Adrenal gland (tissue), 12 donors: ENCODE measurements around the gene RALGAPA2. TPM values are rescaled to one million over a fixed set of nuclear protein-coding genes. Genes with fewer than 3 reads are reported as not detected.

Source experiments
- DNase-seq, 7 donors: peaks; one replicate each; pipeline ENCODE4 v3.0.0-alpha.2; 2019 to 2020
- H3K27ac ChIP-seq, 5 donors: fragments of 200-600 bp; sonication (generic) in 4 of 5; 1 replicate in 3 of 5; 2 replicates in 2 of 5; pipeline versions ENCODE4 v1.5.1 to v1.8.0; 2016 to 2020; ENCODE audit warnings: mild to moderate bottlenecking in 1 of 5
- H3K27me3 ChIP-seq: fragments of 200-600 bp; 2 replicates; pipeline ENCODE4 v1.8.0; 2021
- H3K36me3 ChIP-seq, 2 donors: fragments of 200-600 bp; replicated peaks in 1 of 2; 1 replicate in 1 of 2; 2 replicates in 1 of 2; pipeline versions ENCODE4 v1.5.1 to v1.8.0; 2018 to 2022
- H3K4me1 ChIP-seq, 2 donors: fragments of 200-600 bp; replicated peaks in 1 of 2; 1 replicate in 1 of 2; 2 replicates in 1 of 2; pipeline versions ENCODE4 v1.5.1 to v1.8.0; 2018 to 2021
- H3K4me3 ChIP-seq, 4 donors: fragments of 200-600 bp; sonication (generic) in 3 of 4; one replicate each; pipeline ENCODE4 v1.5.1; 2016 to 2018
- H3K9me3 ChIP-seq, 3 donors: fragments of 200-600 bp; sonication (generic) in 1 of 3; replicated peaks in 1 of 3; 1 replicate in 2 of 3; 2 replicates in 1 of 3; pipeline versions ENCODE4 v1.5.1 to v1.8.0; 2016 to 2021
- POLR2A ChIP-seq, 2 donors: fragments of 450-650 bp; IDR thresholded peaks; one replicate each; pipeline ENCODE4 v1.6.1; 2017; ENCODE audit warnings: antibody characterized with exemption in 2 of 2, mild to moderate bottlenecking in 2 of 2, moderate library complexity in 1 of 2
- WGBS, 4 donors: extraction: QIAGEN DNeasy Blood & Tissue Kit in 2 of 4; methylation state at CpG; one replicate each; pipeline versions ENCODE4 v1.1.5 to v1.1.7; 2013 to 2017; 5-methylcytosine and 5-hydroxymethylcytosine counted together
- intact Hi-C, 2 donors: fragments of 100-400 bp; cut with DNase I; formaldehyde crosslinking; loops; one replicate each; pipeline versions ENCODE4 v1.14.1 to v1.15.0; 2022 to 2023
- polyA plus RNA-seq, 3 donors: library from polyadenylated mRNA; stranded (reverse); fragments of 200-250 nt in 2 of 3; fragments of 350-450 nt in 1 of 3; fragmentation: Illumina TruSeq in 1 of 3; extraction: RNeasy Lipid Tissue Mini Kit (QIAGEN cat#74804) in 1 of 3; gene quantifications; one replicate each; pipeline ENCODE4 v1.2.3, GENCODE V29; 2013 to 2014
- total RNA-seq, 9 donors: library from RNA; depleted of rRNA in 4 of 9; stranded (reverse); fragments of >200 nt in 4 of 9; fragments of 120-200 nt in 1 of 9; fragmentation: NEBNext Ultra II Directional in 1 of 9; extraction: Animal tissue kit (Norgen Biotek cat#: 25700) in 1 of 9; gene quantifications; one replicate each; pipeline versions ENCODE4 v1.1.0 to v1.2.4, GENCODE V29; 2013 to 2023
- TF ChIP-seq, protein P1 (sequence below), 6 experiments: fragments of 450-650 bp in 4 of 6; fragments of 200-600 bp in 2 of 6; sonication (generic) in 1 of 6; IDR thresholded peaks; 1 replicate in 5 of 6; 2 replicates in 1 of 6; pipeline versions ENCODE4 v1.5.1 to v1.8.0; 2016 to 2021; ENCODE audit warnings: antibody characterized with exemption in 6 of 6, mild to moderate bottlenecking in 2 of 6, moderate library complexity in 1 of 6
- donor health status: healthy with polysubstance abuse.
- donor health status: Bipolar disorder and iron deficiency.
- donor health status: DM: yes; HTN: yes; CAD: no.
- donor health status: DM: no; HTN: no; CAD: no.
- donor health status: DM: no; HTN: no; CAD: no.
- donor health status: DM: yes; HTN: yes; CAD: no.

Gene RALGAPA2
- total and polyA plus RNA-seq, 12 donors = 3.7 to 39.6 (median 20.7) TPM

DNA sequence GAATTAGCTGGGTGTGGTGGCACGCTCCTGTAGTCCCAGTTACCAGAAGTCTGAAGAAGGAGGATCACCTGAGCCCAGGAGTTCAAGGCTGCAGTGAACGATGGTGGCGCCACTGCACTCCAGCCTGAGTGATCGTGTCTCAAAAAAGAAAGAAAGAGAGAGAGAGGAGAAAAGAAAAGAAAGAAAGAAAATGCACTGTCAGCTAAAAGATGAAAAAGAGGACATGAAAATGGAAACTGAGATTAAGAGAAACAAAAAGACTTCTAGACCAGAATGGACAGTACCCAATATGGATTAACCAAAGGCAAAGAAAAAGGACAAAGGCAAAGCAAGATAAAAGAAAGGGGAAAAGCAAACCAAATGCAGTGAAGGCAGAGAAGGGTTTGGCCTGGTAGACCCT, 9.0 kb upstream of the RALGAPA2 start:
- Histone ChIP-seq H3K4me3 (no peak overlapping the region), H3K9me3 (no peaks in the 10 kb centered on the region), H3K27ac (no peak overlapping the region), H3K36me3 (no peaks in the 10 kb centered on the region), H3K27me3 (no peaks in the 10 kb centered on the region), H3K4me1 (no peaks in the 10 kb centered on the region)
- intact Hi-C loops = loop anchor here in 1 of 2 donors (10.0 kb wide), 1 partner anchor 103 kb away; no protein-coding TSS in a partner anchor
- TF ChIP-seq, protein P1, sequence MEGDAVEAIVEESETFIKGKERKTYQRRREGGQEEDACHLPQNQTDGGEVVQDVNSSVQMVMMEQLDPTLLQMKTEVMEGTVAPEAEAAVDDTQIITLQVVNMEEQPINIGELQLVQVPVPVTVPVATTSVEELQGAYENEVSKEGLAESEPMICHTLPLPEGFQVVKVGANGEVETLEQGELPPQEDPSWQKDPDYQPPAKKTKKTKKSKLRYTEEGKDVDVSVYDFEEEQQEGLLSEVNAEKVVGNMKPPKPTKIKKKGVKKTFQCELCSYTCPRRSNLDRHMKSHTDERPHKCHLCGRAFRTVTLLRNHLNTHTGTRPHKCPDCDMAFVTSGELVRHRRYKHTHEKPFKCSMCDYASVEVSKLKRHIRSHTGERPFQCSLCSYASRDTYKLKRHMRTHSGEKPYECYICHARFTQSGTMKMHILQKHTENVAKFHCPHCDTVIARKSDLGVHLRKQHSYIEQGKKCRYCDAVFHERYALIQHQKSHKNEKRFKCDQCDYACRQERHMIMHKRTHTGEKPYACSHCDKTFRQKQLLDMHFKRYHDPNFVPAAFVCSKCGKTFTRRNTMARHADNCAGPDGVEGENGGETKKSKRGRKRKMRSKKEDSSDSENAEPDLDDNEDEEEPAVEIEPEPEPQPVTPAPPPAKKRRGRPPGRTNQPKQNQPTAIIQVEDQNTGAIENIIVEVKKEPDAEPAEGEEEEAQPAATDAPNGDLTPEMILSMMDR (IDR thresholded peaks at IDR 0.05) = no peak
- no peak for TF ChIP-seq POLR2A (IDR thresholded peaks at IDR 0.05)
- 85 to 88% (median 86%) methylated on average over 4 of the region's 4 CpGs for WGBS, 4 donors
- no peak for DNase-seq

DNA sequence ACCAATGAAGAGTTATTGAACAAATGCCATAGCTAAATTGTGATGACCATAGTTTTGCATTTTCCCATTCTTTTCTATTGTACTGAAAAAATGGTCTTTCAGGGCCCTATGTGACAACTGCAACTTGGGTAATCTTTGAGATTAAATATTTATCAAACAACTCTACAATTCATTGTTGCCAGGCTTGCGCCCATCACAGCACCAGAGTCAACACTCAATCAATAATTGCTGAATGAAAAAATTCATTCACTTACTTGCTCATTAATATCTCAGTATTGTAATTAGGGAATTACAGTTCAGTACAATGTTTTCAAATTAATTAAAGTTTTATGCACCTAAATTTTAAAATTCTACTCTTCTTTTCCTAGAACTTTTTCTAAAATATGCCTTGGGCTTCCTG, 7.7 kb upstream of the RALGAPA2 start:
- H3K27ac ChIP-seq = no peak overlapping the region
- WGBS, 4 donors = 94 to 100% (median 96%) methylated on average over 1 of the region's 1 CpG
- TF ChIP-seq POLR2A (IDR thresholded peaks at IDR 0.05) = no peak
- TF ChIP-seq, protein P1 (IDR thresholded peaks at IDR 0.05) = no peak
- no peaks in the 10 kb centered on the region for H3K4me1 ChIP-seq
- no peaks in the 10 kb centered on the region for H3K36me3 ChIP-seq
- H3K27me3 ChIP-seq = no peaks in the 10 kb centered on the region
- DNase-seq = no peak
- H3K9me3 ChIP-seq = no peaks in the 10 kb centered on the region
- H3K4me3 ChIP-seq = no peak overlapping the region
- intact Hi-C loops = loop anchor here in 1 of 2 donors (10.0 kb wide), 1 partner anchor 105 kb away; no protein-coding TSS in a partner anchor

DNA sequence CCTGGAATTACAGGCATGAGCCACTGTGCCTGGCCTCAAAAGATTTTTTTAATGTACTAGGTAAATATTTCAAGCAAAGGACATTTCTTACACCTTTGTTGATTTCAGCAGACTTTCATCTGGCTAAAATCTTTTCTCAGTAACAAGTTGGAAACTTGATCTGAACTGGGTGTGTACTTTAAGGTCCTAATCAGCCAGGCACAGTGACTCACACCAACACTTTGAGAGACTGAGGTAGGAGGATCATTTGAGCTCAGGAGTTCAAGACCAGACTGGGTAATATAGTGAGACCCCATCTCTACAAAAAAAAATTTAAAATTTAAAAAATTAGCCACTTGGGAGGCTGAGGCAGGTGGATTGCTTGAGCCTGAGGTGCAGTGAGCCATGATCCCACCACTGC, 7.0 kb upstream of the RALGAPA2 start:
- Histone ChIP-seq H3K4me3 (no peak overlapping the region), H3K9me3 (no peaks in the 10 kb centered on the region), H3K4me1 (no peaks in the 10 kb centered on the region), H3K27ac (no peak overlapping the region), H3K27me3 (no peaks in the 10 kb centered on the region), H3K36me3 (no peaks in the 10 kb centered on the region)
- no peak for DNase-seq
- intact Hi-C loops = loop anchor here in 1 of 2 donors (10.0 kb wide), 1 partner anchor 65 kb away; no protein-coding TSS in a partner anchor
- TF ChIP-seq POLR2A (IDR thresholded peaks at IDR 0.05) = no peak
- TF ChIP-seq, protein P1 (IDR thresholded peaks at IDR 0.05) = no peak

DNA sequence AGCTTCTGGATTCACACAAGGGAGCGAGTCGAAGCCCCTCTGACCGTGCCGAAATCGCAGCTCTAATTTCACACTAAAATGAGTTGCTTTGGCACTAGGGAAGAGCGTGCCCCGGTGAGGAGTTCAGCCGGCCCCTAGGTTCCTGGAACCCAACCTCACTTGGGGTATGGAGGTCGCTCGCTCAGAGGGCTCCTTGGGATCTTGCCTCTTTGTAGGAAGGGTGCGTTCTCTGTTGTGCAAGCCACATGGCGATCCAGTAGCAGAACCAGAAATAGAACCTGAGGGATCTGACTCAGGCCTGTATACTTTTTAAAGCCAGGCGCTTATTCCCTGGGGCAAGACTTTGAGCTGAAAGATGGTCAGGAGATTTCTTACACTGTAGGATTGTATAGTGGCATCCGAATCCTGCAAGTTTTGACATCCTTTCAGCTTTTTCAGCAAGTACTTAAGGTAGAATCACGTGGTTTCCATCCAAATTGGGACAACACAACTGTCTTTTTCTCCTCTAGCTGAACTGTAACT, 861 bp upstream of the RALGAPA2 start:
- TF ChIP-seq, protein P1 (IDR thresholded peaks at IDR 0.05) = no peak
- TF ChIP-seq POLR2A (IDR thresholded peaks at IDR 0.05) = no peak
- Histone ChIP-seq H3K9me3 (no peaks in the 10 kb centered on the region), H3K4me1 (peaks cover 19 to 27% of the 10 kb centered on the region in 2 donors), H3K36me3 (no peaks in the 10 kb centered on the region), H3K4me3 (peak overlapping the region in 2 of 4 donors; percentile 89 to 97), H3K27ac (peak overlapping the region in 4 of 5 donors; percentile 79 to 95 (median 90)), H3K27me3 (no peaks in the 10 kb centered on the region)
- intact Hi-C loops = loop anchor here in 1 of 2 donors (10.0 kb wide), 1 partner anchor 59 kb away; no protein-coding TSS in a partner anchor
- 42 to 51% (median 42%) methylated on average over 15 of the region's 15 CpGs for WGBS, 4 donors
- peak in 4 of 7 donors; percentile 18 to 55 (median 26) for DNase-seq
